ENCODE data around the gene LYPD6B. TPM values are rescaled to one million over a fixed set of nuclear protein-coding genes. Genes with fewer than 3 reads are reported as not detected.

LYPD6B gene
- total RNA-seq, 1 experiment from 2014 or later: 2.0 TPM

GRCh38 chr2:149226790-149227189 lies 188.3 kb downstream of the LYPD6B start:
- H3K4me1 Mint-ChIP-seq: peaks cover 12 to 31% of the 10 kb centered on the region in 2 experiments
- Histone ChIP-seq H3K4me1 (ENCODE audit: insufficient read depth, low read length) (peaks cover 8% of the 10 kb centered on the region; the same call in 1 of the 2 replicates), H2BK120ac (ENCODE audit: low read depth, low read length, poor library complexity, severe bottlenecking) (no peak overlapping the region), H2BK5ac (ENCODE audit: insufficient read length, low read length) (no peak overlapping the region), H3K9ac (ENCODE audit: extremely low read depth, insufficient read length, low read length) (no peak overlapping the region), H3K4me2 (ENCODE audit: insufficient read depth, insufficient read length, low read length) (no peak overlapping the region), H3K18ac (ENCODE audit: insufficient read length, low read depth, low read length) (no peak overlapping the region), H3K56ac (ENCODE audit: insufficient read length, low read depth, low read length) (no peak overlapping the region), H3K23me2 (ENCODE audit: insufficient read length, low read depth, low read length, poor library complexity, severe bottlenecking) (no peaks in the 10 kb centered on the region), H3T11ph (ENCODE audit: low read length) (no peak overlapping the region), H2BK20ac (ENCODE audit: low read depth, low read length, poor library complexity, severe bottlenecking) (no peak overlapping the region), H4K8ac (replicated peaks; ENCODE audit: insufficient read length, low read depth, low read length) (no peak overlapping the region), H4K91ac (ENCODE audit: insufficient read length, low read depth, low read length) (no peak overlapping the region), H3K9me3 (ENCODE audit: control insufficient read depth, low read depth, low read length) (no peaks in the 10 kb centered on the region), H3K27me3 (ENCODE audit: insufficient read depth, low read length) (no peaks in the 10 kb centered on the region), H2BK15ac (ENCODE audit: low read depth, low read length) (no peak overlapping the region), H3K27ac (ENCODE audit: insufficient read length, low read depth, low read length) (no peak overlapping the region), H2AFZ (ENCODE audit: low read length) (no peak overlapping the region), H4K20me1 (ENCODE audit: control insufficient read depth, insufficient read depth, insufficient read length) (no peaks in the 10 kb centered on the region), H2AK5ac (ENCODE audit: insufficient read length, low read length) (no peak overlapping the region), H3K79me2 (ENCODE audit: insufficient read depth, low read length) (no peaks in the 10 kb centered on the region), H3K79me1 (ENCODE audit: insufficient read depth, low read depth, low read length, poor library complexity, severe bottlenecking) (no peaks in the 10 kb centered on the region), H3K23ac (ENCODE audit: insufficient read length, low read depth, low read length) (no peak overlapping the region), H3K4ac (ENCODE audit: low read depth, low read length) (no peak overlapping the region), H4K5ac (ENCODE audit: insufficient read length, low read depth, low read length) (no peak overlapping the region), H3K14ac (ENCODE audit: insufficient read depth, low read length) (no peak overlapping the region), H2BK12ac (ENCODE audit: insufficient read length, low read depth, low read length) (no peak overlapping the region)
- H3K36me3 Mint-ChIP-seq (ENCODE audit: insufficient read depth in 1 of 3, low read depth in 3 of 3): no peaks in the 10 kb centered on the region
- H3K27me3 Mint-ChIP-seq (ENCODE audit: low read depth): no peaks in the 10 kb centered on the region; the same call in 1 of the 2 replicates
- TF ChIP-seq CTCF (conservative IDR thresholded peaks at IDR 0.05): no peak
- DNase-seq: no peak
- WGBS (ENCODE audit: extremely low coverage, insufficient read length, low lambda C conversion rate): no CpG with 5 or more reads among the region's 6 CpGs
- H3K4me3 Mint-ChIP-seq: no peak overlapping the region
- peaks cover 0 to under 1% of the 10 kb centered on the region in 2 experiments; a peak in 1 of 5 replicates for H3K9me3 Mint-ChIP-seq
- H3K27ac Mint-ChIP-seq: no peak overlapping the region

Data from H9 (cell line).